Inflammatory macrophage treated with lipopolysaccharide for 1 hour (primary cell): ENCODE results near the gene SOX8.

ENCODE experiments used
- DNase-seq, 2 donors: peaks; one replicate each; pipeline ENCODE4 v3.0.0-alpha.2; 2020 to 2022

Gene SOX8

DNA sequence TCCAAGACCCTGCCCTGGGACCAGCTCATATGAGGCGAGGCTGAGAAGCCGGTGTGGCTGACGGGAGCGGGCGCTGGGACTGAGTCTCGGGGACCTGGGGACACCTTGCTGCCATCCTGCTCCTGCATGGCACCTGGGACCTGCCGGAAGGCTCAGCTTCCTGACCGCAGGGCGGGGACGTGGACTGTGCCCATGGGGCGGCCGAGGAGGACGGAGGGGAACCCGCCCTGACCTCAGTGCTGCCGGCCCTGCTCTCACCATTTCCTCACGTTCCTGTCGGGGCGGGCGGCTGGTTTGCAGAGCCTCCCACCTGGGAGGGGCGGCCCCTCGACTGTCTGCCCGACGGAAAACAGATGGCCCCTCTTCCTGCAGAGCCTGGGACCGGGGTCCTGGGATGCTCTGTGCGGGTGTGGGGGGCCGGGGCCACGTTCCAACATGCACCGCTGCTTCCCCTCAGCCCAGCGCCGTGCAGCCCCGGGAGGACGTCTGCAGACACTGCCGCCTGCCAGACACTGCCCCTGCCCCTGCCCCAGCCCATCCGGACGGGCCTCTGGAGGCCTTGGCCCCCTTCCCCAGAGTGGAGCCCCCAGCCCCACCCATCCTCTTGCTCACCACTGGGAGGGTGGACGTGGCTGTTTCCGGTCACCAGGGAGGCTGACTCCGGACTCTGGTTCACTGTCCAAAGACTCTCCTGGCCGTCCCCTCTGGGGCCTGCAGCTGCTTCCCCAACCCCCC lies 47.1 kb downstream of the SOX8 start:
- DNase-seq: no peak

DNA sequence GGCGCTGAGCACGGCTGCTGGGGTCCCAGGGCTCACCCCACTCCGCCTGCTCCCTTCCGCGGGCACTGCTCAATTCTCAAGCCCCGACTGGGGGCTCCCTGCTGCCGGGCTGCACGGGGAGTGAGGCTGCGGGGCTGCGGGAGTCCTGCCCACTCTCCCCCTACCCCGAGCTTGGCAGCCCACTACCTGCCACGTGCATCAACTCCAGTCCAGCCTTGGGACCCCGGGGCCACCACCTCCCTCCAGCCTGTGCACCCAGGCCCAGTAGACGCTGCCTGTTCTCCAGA lies 47.6 kb downstream of the SOX8 start:
- DNase-seq: no peak

DNA sequence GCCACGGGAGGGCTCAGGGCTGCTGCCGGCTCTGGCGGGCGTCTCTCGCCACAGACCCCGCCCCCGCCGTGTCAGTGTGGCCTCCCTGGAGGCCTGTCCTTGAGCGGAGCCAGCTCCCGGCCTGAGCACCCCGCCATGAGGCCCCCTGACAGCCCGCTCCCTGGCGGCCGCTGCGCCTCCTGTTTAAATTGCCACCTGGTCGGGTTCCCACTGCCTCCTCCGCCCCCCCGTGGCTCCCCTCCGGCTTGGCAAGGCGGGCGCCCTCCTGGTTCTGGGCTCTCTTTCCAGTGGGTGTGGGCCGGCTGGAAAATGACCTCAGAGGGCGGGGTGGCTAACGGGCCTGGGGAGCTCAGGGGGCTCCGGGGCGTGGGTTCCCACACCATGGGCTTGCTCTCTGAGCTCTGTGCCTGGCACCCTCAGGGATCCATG lies 48.9 kb downstream of the SOX8 start:
- no peak for DNase-seq

DNA sequence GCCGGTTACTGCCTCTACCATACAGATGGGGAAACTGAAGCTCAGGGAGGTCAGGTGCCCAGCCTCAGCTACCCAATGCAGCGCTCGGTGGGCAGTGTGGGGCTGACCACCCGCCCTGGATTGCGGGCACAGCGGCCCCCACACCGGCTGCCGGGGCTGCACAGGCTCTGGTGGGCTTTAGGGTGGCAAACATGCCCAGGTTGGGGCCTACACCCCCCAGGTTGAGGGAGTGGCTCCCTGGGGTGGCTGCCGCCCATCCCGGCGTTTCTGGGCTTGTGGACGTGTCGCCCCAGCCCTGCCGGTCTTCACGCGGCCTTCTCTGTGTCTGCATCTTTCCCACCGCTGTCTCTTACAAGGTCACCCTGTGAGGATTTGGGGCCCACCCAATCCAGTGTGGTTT lies 50.1 kb downstream of the SOX8 start:
- no peak for DNase-seq

DNA sequence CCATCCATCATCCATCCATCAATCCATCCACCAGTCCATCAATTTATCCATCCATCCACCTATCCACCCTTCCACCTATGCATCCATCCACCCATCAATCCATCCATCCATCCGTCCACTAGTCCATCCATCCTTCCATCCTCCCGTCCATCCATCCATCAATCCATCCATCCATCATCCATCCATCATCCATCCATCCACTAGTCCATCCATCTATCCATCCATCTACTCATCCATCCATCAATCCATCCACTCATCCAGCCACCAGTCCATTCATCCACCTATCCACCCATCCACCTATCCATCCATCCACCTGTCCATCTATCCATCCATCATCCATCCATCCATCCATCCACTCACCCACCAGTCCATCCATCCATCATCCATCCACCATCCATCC lies 51.0 kb downstream of the SOX8 start:
- DNase-seq: no peak

DNA sequence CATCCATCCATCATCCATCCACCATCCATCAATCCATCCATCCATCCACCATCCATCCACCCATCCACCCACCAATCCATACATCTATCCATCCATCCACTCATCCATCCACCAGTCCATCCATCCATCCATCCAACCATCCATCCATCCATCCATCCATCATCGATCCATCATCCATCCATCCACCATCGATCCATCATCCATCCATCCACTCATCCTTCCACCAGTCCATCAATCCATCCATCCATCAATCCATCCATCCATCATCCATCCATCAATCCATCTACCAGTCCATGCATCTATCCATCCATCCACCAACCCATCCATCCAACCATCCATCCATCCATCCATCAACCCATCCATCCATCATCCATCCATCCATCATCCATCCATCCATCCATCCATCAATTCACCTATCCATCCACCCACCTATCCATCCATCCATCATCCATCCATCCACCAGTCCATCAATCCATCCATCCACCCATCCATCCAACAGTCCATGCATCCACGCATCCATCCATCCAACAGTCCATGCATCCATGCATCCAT lies 51.6 kb downstream of the SOX8 start:
- no peak for DNase-seq

DNA sequence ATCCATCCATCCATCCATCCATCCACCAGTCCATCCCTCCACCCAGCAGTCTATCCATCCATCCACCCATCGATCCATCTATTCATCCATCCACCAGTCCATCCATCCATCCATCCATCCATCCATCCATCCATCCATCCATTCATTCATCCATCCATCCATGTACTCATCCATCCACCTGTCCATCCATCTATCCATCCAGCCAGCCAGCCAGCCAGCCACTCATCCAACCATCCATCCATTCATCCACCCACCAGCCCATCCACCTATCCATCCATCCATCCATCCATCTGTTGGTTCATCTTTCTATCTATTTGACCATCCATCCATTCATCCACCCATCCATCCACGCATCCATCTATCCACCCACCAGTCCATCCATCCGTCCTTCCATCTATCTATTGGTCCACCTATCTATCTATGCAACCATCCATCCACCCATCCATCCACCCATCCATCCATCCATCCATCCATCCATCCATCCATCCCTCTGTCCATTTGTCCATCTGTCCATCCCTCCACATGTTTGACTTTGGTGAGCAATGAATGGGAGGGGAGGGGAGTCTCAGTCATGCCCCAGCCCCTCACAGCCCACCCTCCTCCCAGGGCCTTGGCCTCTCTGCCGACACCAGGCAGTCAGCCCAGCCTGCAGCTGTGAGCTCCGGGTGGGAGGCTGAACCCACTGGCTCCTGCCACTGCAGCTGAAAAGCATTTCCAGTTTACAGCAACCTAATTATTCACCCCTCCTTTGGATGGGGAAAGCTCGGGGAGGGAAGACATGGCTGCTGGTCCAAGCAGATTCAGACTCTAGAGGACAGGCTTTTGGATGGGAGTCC lies 52.9 kb downstream of the SOX8 start:
- no peak for DNase-seq

DNA sequence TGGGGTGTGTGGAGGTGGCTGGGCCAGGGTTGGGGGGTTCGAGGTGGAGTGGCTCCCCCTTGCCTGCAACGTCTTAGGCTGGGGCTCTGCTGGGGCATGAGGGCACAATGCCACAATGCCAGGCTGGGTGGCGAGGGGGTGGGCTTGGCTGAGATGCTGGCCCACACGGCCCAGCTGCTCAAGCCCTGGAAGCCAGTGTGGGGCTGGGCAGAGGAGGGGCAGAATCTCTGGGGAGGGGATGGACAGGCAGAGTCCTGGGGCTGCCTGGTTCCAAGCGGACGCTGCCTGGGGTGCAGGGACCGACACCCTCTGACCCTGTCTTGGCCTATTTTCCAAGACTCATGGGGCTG lies 53.5 kb downstream of the SOX8 start:
- DNase-seq: no peak

DNA sequence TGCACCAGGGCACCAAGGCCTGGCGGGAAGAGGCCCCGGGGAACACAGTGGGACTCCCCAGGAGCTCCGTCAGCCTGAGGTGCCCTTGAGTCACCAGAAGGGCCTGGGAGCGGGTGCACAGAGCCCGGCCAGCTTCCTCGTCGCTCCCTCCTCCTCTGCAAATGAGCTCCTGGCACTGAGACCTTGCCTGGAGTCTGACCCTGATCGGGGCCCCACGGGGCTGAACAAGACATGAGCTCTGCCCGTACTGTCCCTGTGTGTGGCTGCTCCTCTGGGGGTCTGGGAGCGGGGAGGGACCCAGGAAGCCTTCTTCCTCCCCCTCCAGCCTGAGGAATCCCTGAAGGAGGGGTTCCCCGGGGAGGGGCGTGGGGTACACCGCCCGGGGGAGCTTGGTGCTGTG lies 54.6 kb downstream of the SOX8 start:
- no peak for DNase-seq
